Fibroblast of villous mesenchyme (primary cell): ENCODE data around the gene PRKG1. TPM values are rescaled to one million over a fixed set of nuclear protein-coding genes. Genes with fewer than 3 reads are reported as not detected.

Source experiments
- DNase-seq: peaks from one replicate; pipeline ENCODE4 v3.0.0-alpha.2; 2010; ENCODE audit warnings: low read depth
- H3K4me3 ChIP-seq: 2 replicates; pipeline ENCODE4 v1.5.1; 2011; ENCODE audit warnings: low read depth, mild to moderate bottlenecking, low read length
- CTCF ChIP-seq: IDR thresholded peaks from 2 replicates; pipeline ENCODE4 v1.5.1; 2012; ENCODE audit warnings: low read depth, mild to moderate bottlenecking, low read length; ENCODE audit not compliant: insufficient read depth
- total RNA-seq: library from RNA; depleted of rRNA; stranded (reverse); fragments of >200 nt; gene quantifications from 2 replicates; pipeline ENCODE4 v1.2.3, GENCODE V29; 2012

The PRKG1 gene
- total RNA-seq, 1 donor, result 19.0 TPM

- peak; percentile 76 for DNase-seq
- TF ChIP-seq CTCF, result peak; percentile 75
- H3K4me3 ChIP-seq, result no peak overlapping the region
These were observed 348.2 kb downstream of the PRKG1 start for GRCh38 chr10:51422311-51423120.

GRCh38 chr10:51423121-51423452 lies 348.8 kb downstream of the PRKG1 start:
- no peak for TF ChIP-seq CTCF
- no peak overlapping the region for H3K4me3 ChIP-seq
- DNase-seq, result no peak

GRCh38 chr10:51425431-51425830 lies 351.1 kb downstream of the PRKG1 start:
- H3K4me3 ChIP-seq, result no peak overlapping the region
- no peak for DNase-seq
- TF ChIP-seq CTCF, result no peak

- no peak for TF ChIP-seq CTCF
- DNase-seq, result no peak
- no peak overlapping the region for H3K4me3 ChIP-seq
These were observed 353.5 kb downstream of the PRKG1 start for GRCh38 chr10:51427758-51428157.

GRCh38 chr10:51430506-51430905 lies 356.2 kb downstream of the PRKG1 start:
- DNase-seq, result no peak
- TF ChIP-seq CTCF, result no peak
- no peak overlapping the region for H3K4me3 ChIP-seq

- DNase-seq, result no peak
- no peak overlapping the region for H3K4me3 ChIP-seq
- no peak for TF ChIP-seq CTCF
These were observed 359.7 kb downstream of the PRKG1 start for GRCh38 chr10:51433949-51434475.
